ENCODE results near the gene CDH1.

Gene CDH1

DNA sequence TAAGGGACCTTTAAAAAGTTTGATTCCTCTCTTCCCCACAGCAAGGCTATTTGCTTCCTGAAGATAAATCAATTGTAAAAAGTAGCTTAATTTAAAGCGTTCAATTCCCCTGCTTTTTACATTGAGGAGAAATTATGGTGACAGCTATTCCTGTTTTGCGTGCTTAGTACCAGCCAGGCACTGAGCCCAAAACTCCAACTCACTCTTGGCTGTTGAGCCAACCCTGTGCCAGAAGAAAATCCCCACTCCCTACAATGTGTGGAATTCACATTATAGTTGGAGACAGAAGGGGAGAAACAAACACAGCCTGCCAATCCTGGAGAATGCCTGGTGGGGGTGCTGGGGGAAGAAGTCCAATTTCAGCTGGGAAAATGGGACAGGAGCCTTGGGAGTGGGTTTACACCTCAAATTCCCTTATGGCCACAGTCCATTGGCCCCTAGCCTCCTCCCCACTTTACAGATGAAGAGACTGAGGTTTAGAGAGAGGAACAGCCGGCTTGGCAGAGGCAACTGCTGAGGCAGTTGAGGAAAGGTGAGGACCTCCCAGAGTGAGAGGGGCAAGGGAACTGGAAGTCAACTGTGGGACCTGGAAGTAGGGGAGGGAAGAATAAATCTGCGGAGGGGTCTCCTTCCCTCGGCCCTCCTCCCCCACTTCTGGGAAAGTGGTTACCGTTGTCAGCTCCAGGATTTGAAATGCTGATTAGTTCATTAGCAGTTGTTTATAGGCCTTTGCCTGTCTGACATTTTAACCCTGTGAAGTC lies 26.1 kb downstream of the CDH1 start:
- no peak overlapping the region for H3K27ac ChIP-seq
- TF ChIP-seq, protein P1, sequence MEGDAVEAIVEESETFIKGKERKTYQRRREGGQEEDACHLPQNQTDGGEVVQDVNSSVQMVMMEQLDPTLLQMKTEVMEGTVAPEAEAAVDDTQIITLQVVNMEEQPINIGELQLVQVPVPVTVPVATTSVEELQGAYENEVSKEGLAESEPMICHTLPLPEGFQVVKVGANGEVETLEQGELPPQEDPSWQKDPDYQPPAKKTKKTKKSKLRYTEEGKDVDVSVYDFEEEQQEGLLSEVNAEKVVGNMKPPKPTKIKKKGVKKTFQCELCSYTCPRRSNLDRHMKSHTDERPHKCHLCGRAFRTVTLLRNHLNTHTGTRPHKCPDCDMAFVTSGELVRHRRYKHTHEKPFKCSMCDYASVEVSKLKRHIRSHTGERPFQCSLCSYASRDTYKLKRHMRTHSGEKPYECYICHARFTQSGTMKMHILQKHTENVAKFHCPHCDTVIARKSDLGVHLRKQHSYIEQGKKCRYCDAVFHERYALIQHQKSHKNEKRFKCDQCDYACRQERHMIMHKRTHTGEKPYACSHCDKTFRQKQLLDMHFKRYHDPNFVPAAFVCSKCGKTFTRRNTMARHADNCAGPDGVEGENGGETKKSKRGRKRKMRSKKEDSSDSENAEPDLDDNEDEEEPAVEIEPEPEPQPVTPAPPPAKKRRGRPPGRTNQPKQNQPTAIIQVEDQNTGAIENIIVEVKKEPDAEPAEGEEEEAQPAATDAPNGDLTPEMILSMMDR (conservative IDR thresholded peaks at IDR 0.05) = no peak
- TF ChIP-seq ZFX (IDR thresholded peaks at IDR 0.05) = no peak

DNA sequence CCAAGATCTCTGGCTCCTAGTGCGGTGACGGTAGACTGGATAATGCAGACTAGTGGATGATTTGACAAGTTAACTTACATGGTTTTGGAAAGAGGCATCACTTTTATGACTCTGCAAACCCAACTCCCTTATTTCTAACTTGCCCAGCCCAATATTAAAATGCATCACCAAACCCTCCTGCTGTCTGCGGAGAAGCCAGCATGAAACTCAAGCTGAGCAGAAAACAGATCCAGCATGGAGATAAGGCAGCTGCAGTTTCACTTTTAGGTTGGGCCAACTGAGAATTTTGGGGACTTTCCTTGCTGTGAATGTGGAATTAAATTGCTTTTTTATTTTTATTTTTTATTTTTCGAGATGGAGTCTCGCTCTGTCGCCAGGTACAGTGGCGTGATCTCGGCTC lies 27.8 kb downstream of the CDH1 start:
- TF ChIP-seq ZFX (IDR thresholded peaks at IDR 0.05) = no peak
- TF ChIP-seq, protein P1 (conservative IDR thresholded peaks at IDR 0.05) = no peak
- no peak overlapping the region; the same call in 1 of the 2 replicates for H3K27ac ChIP-seq

DNA sequence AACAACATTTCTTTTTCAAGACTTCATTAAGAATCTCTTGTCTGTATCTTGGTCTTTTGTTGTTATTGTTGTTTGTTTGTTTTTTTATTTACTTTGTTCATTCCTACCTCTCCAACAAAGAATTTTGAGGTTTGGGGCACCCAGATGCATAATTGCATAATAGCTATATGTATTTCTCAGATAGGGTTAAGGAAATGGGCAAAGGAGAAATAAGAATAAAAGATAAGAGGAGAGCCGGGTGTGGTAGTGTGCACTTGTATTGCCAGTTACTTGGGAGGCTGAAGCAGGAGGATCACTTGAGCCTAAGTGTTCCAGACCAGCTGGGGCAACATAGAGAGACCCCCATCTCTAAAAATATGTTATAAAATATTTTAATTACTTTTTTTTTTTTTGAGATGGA lies 30.5 kb downstream of the CDH1 start:
- H3K27ac ChIP-seq = no peak overlapping the region
- TF ChIP-seq ZFX (IDR thresholded peaks at IDR 0.05) = no peak
- TF ChIP-seq, protein P1 (conservative IDR thresholded peaks at IDR 0.05) = no peak

DNA sequence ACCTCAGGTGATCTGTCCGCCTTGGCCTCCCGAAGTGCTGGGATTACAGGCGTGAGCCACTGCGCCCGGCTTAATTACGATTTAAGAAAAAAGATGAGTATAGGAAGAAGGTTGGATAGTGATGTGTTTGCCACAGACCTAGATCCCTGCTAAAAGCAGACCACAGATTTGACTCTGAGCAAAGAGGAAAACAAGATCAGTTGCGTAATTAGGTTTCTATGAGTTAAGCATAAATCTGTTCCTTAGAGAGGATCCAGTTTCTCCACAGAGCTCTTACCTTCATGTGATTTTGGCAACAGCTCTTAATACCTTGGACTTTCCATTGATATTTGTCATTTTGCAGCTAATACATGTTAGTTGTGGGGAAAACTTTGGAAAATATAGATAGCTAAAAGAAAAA lies 31.1 kb downstream of the CDH1 start:
- TF ChIP-seq ZFX (IDR thresholded peaks at IDR 0.05) = no peak
- TF ChIP-seq, protein P1 (conservative IDR thresholded peaks at IDR 0.05) = no peak
- no peak overlapping the region for H3K27ac ChIP-seq

DNA sequence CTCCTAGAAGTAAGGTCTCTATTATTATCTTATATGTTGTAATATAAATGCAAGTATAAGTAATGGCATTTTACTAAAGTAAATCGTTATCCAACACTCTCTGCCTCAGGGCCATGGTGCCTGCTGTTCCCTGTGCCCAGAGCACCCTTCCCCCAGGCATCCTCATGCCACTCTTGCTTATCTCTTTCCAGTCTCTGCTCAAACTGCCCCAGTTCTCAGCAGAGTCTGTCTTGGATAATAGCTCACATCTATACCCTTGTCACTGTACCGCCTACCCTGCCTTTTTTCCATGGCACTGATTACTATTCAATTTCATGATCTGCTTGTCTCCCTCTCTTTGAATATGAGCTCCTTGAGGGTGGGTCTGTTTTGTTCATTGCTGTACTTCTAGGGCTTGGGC lies 31.7 kb downstream of the CDH1 start:
- no peak overlapping the region for H3K27ac ChIP-seq
- TF ChIP-seq ZFX (IDR thresholded peaks at IDR 0.05) = no peak
- TF ChIP-seq, protein P1 (conservative IDR thresholded peaks at IDR 0.05) = no peak

DNA sequence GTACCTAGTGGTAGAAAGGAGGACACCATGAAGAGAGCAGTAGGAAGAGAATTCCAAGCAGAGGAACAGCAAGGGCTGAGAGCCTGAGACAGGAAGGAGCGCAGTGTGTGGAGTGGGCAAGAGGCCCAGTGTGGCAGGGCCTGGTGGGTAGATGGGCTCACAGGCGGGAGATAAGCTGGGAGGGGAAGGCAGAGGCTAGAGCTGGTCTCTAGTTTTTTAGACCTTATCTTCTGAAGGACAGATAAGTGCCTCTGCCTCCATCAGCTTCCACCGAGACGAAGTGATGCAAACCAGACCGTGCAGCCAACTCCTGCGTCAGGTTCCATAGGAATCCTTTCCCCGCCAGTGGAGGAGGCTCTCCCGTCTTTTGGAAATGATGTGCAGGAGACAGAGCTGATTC lies 33.6 kb downstream of the CDH1 start:
- TF ChIP-seq, protein P1 (conservative IDR thresholded peaks at IDR 0.05) = no peak
- no peak for TF ChIP-seq ZFX (IDR thresholded peaks at IDR 0.05)

DNA sequence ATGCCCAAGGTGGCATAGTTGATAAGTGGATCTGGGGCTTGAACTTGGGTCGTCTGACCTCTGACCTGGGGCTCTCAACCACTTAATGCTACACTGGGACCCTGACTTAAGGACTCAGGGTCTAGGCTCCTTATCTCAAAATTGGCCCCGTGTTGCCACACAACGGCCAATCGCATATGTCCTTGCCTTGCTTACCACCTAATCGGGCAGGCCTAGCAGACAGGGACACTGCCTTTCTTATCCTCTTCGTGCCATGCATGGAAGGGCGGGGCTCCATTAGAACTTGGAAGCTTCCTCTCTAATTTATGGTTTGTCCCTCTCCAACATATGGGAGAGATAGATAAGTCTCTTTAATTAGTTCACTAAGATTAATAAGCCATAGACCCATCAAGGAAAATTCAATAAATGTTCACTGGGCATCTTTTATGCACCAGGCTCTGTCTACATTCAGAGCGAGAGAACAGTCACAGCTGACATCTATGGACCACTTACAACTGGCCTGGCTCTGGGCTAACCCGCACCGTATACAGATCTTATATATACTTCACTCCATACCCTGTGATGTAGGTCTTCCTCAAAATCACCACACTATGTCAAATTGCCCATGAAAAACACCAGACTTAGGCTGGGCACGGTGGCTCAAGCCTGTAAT lies 35.1 kb downstream of the CDH1 start:
- no peak overlapping the region for H3K27ac ChIP-seq
- no peak for TF ChIP-seq ZFX (IDR thresholded peaks at IDR 0.05)
- TF ChIP-seq, protein P1 (conservative IDR thresholded peaks at IDR 0.05) = no peak

More for the DNA sequence above, 33.6 kb downstream of the CDH1 start:
- H3K27ac ChIP-seq = no peak overlapping the region

Data from C4-2B (cell line).